Loucy (cell line): Measurements from ENCODE around the gene LTV1.

Experiments
- H2AFZ ChIP-seq: fragments of 200-600 bp; sonication (generic); 2 replicates; pipeline ENCODE4 v1.6.0; 2016; ENCODE audit warnings: antibody characterized with exemption, mild to moderate bottlenecking, low read length, moderate library complexity
- H3F3A ChIP-seq: fragments of 200-600 bp; 2 replicates; pipeline ENCODE4 v1.6.0; 2016; ENCODE audit warnings: antibody characterized with exemption, low read depth, mild to moderate bottlenecking
- H3K27me3 ChIP-seq: fragments of 200-600 bp; sonication (generic); 2 replicates; pipeline ENCODE4 v1.6.1; 2014; ENCODE audit warnings: low read length, mild to moderate bottlenecking; ENCODE audit not compliant: insufficient read depth, poor library complexity, severe bottlenecking
- H3K36me3 ChIP-seq: fragments of 200-600 bp; sonication (generic); 2 replicates; pipeline ENCODE4 v1.6.1; 2016; ENCODE audit warnings: low read length; ENCODE audit not compliant: insufficient read depth
- H3K4me1 ChIP-seq: fragments of 200-600 bp; sonication (generic); 2 replicates; pipeline ENCODE4 v1.5.1; 2014; ENCODE audit warnings: low read length, mild to moderate bottlenecking; ENCODE audit not compliant: insufficient read depth, poor library complexity, severe bottlenecking
- H3K4me2 ChIP-seq: fragments of 200-600 bp; sonication (generic); 2 replicates; pipeline ENCODE4 v1.6.0; 2014; ENCODE audit warnings: antibody characterized with exemption, low read length, low read depth, mild to moderate bottlenecking; ENCODE audit not compliant: poor library complexity, severe bottlenecking
- H3K4me3 ChIP-seq: fragments of 200-600 bp; sonication (generic); 2 replicates; pipeline ENCODE4 v1.5.1; 2014; ENCODE audit warnings: low read length, mild to moderate bottlenecking, mixed read lengths; ENCODE audit not compliant: poor library complexity, severe bottlenecking
- H3K79me2 ChIP-seq: fragments of 200-600 bp; sonication (generic); 2 replicates; pipeline ENCODE4 v1.6.1; 2014; ENCODE audit warnings: low read length; ENCODE audit not compliant: insufficient read depth
- H3K9ac ChIP-seq: fragments of 200-600 bp; sonication (generic); 2 replicates; pipeline ENCODE4 v1.6.0; 2014; ENCODE audit warnings: mild to moderate bottlenecking, low read depth, low read length, moderate library complexity; ENCODE audit not compliant: poor library complexity, severe bottlenecking
- H3K9me2 ChIP-seq: fragments of 200-600 bp; sonication (generic); replicated peaks from 2 replicates; pipeline ENCODE4 v1.6.1; 2016; ENCODE audit warnings: low read depth, low read length, mixed read lengths
- H3K9me3 ChIP-seq: fragments of 200-600 bp; sonication (generic); 2 replicates; pipeline ENCODE4 v1.6.1; 2014; ENCODE audit warnings: mild to moderate bottlenecking, antibody characterized with exemption, low read length, low read depth; ENCODE audit not compliant: insufficient read depth
- H4K20me1 ChIP-seq: fragments of 200-600 bp; sonication (generic); 2 replicates; pipeline ENCODE4 v1.6.0; 2014; ENCODE audit warnings: antibody characterized with exemption, low read length, mild to moderate bottlenecking; ENCODE audit not compliant: insufficient read depth, poor library complexity, severe bottlenecking
- CTCF ChIP-seq: fragments of 200-600 bp; sonication (generic); conservative IDR thresholded peaks from 2 replicates; pipeline ENCODE4 v1.5.1; 2014; ENCODE audit warnings: mild to moderate bottlenecking, antibody characterized with exemption, low read length
- EZH2phosphoT487 ChIP-seq: fragments of 200-600 bp; IDR thresholded peaks from 2 replicates; pipeline ENCODE4 v1.6.1; 2018; ENCODE audit warnings: antibody characterized with exemption, mild to moderate bottlenecking, moderate library complexity, borderline replicate concordance

The LTV1 gene

GRCh38 chr6:143859891-143860660 is 16.9 kb downstream of the LTV1 start:
- Histone ChIP-seq H2AFZ (no peak overlapping the region), H3K79me2 (peaks cover 2% of the 10 kb centered on the region; the same call in 1 of the 2 replicates), H3K9me2 (no peaks in the 10 kb centered on the region), H3K36me3 (peaks cover 95% of the 10 kb centered on the region), H3K4me3 (no peak overlapping the region), H3F3A (no peaks in the 10 kb centered on the region), H3K27me3 (no peaks in the 10 kb centered on the region), H4K20me1 (no peaks in the 10 kb centered on the region), H3K9ac (no peak overlapping the region), H3K4me1 (no peaks in the 10 kb centered on the region), H3K9me3 (no peaks in the 10 kb centered on the region), H3K4me2 (no peak overlapping the region)
- no peak for TF ChIP-seq EZH2phosphoT487
- no peak for TF ChIP-seq CTCF

GRCh38 chr6:143863771-143864170 is 20.6 kb downstream of the LTV1 start:
- Histone ChIP-seq H3K36me3 (peaks cover 63% of the 10 kb centered on the region), H3K4me1 (no peaks in the 10 kb centered on the region), H3K27me3 (no peaks in the 10 kb centered on the region), H4K20me1 (no peaks in the 10 kb centered on the region), H3K9me2 (no peaks in the 10 kb centered on the region), H3K4me2 (no peak overlapping the region), H3K4me3 (no peak overlapping the region), H3K79me2 (no peaks in the 10 kb centered on the region), H3K9ac (no peak overlapping the region), H3F3A (no peaks in the 10 kb centered on the region), H2AFZ (no peak overlapping the region), H3K9me3 (no peaks in the 10 kb centered on the region)
- TF ChIP-seq EZH2phosphoT487 = no peak
- TF ChIP-seq CTCF = no peak

- H3K4me1 ChIP-seq = no peaks in the 10 kb centered on the region
- H3F3A ChIP-seq = no peaks in the 10 kb centered on the region
- H3K4me2 ChIP-seq = no peak within 1 kb of the TSS
- H4K20me1 ChIP-seq = no peaks in the 10 kb centered on the region
- H3K9me3 ChIP-seq = no peaks in the 10 kb centered on the region
- no peak within 1 kb of the TSS for H3K9ac ChIP-seq
- TF ChIP-seq EZH2phosphoT487 (no peak), CTCF (no peak)
- peaks cover 59% of the 10 kb centered on the region for H3K36me3 ChIP-seq
- no peak within 1 kb of the TSS for H3K4me3 ChIP-seq
- no peaks in the 10 kb centered on the region for H3K27me3 ChIP-seq
- no peaks in the 10 kb centered on the region for H3K79me2 ChIP-seq
- H2AFZ ChIP-seq = no peak within 1 kb of the TSS
- H3K9me2 ChIP-seq = no peaks in the 10 kb centered on the region
Measured at GRCh38 chr6:143864234-143864633, 21.1 kb downstream of the LTV1 start, which contains the start of gene ZC2HC1B. Gene ZC2HC1B, plus strand, starts transcription at chr6:143864474. Its CDS starts 66 bp downstream, at chr6:143864540.
